Activated T-cell treated with anti-CD3 and anti-CD28 coated beads for 48 hours (primary cell): ENCODE data around the gene PLPP1.

Experiments
- DNase-seq: peaks from one replicate; pipeline ENCODE4 v3.0.0-alpha.2; 2020; ENCODE audit warnings: low read depth

PLPP1 gene

GRCh38 chr5:55446640-55447351, 88.0 kb downstream of the PLPP1 start:
- no peak for DNase-seq

- DNase-seq, result no peak
Observed at GRCh38 chr5:55445791-55446190, 89.0 kb downstream of the PLPP1 start.

GRCh38 chr5:55441954-55442353, 92.8 kb downstream of the PLPP1 start:
- DNase-seq, result no peak

DNA sequence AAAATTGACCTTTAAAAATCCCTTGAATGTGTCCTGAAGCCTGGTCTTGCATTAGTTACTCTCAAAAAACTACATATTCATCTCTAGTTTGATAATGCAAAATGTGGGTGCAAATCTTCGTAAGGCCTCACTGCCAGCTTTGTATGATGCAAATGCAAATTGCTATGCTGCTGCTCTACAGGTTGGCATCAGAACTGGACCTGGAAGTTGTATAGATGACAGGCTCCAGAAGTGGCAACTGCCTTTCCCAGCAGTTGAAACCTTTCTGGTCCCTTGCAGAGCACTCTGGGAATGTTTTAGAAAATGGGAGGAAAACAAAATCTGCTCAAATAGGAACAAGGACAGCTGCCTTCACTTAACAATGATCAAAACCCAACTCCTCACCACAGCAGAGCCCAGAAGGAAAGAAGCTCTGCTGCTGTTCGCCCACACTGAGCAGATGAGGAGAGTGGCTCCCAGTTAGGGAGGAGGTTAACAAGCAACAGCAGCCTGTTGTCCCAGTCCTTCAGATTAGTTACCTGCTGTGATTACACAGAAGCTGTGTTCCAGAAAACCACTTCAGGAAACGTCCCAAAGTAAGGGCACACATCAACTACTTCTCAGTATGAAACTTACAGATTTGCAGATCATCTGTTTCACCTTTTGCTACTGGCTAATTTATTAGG, 93.5 kb downstream of the PLPP1 start:
- no peak for DNase-seq

DNA sequence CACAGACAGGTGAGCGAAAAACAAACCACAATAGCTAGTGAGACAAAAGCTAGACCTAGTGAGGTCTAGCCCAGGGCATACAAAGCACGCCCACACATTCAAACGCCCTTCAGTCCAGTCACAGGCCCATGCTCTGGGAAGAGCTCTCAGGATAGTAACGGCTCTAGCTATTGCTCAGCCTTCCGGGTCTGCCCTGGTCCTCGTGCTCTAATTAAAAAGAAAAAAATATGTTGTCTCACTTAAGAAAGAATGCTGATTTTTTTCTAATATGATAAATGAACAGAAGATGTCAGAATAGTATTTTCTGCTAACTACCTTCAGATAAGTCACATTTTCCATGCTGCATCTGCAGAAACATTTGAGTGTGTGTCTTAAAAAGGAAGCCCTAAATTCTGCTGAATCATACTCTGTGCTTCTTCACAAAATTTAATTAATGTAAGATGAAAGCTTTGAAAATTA, 94.5 kb downstream of the PLPP1 start:
- DNase-seq, result no peak

DNA sequence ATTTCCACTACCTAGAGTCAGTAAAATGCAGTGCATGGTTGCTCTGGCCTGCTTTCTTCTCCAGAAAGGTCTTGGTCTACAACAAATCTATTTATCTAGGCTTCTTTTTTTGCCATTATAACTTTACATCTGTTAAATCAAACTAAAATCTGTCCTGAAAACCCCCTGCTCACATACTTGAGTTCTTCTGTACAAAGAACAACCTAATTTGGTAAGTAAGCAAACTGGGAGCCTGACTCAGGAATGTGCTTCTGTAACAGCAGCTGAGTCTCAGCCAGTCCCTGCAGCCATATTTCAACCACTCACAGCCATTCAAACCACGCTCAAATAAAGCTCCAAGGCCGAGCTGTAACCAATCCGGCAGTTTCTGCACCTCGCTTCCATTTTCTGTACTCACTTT, 95.8 kb downstream of the PLPP1 start:
- DNase-seq, result no peak

GRCh38 chr5:55437859-55438206, 96.9 kb downstream of the PLPP1 start:
- no peak for DNase-seq

GRCh38 chr5:55437452-55437851, 97.3 kb downstream of the PLPP1 start:
- DNase-seq, result no peak

DNA sequence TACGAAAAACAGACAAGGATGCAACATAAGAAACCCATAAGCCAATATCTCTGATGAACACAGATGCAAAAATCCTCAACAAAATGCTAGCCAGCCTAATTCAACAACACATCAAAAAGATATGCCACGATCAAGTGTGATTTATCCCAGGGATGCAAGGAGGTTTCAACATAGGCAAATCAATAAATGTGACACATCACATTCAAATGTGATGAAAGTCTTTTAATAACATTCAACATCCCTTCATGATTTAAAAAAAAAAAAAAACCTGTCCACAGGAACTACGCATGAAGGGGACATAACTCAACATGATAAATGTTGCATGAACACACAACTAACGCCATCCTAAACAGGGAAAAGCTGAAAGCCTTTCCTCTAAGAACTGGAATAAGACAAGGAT, 102.2 kb downstream of the PLPP1 start:
- no peak for DNase-seq

DNA sequence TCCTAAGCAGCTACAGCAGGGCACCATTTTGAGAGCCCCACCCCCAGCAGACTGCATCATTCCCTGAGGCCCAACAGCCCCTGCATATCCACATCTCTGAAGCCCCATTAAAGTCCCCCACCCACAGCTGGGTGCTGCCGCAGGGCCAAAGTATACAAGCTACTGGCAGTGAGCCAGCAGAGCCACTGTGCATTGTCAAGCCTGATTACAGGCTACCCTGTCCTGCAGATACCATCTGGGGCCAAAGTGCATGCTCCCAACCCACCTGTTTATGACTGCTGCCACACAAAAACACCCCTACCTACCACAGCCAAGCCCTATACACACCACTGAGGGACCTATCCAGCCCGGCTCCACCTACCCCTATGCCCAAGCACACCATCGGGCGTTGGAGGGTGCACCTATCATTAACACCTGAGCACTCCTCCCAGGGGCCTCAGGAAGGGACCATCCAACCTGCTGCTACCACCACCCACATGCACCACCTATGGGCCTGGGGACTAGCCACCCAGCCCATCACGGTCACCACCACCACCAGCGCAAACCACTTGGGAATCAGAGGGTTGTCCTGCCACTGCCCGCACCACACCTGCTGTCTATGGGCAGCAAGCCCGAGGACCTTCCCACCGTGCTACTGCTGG, 105.0 kb downstream of the PLPP1 start:
- DNase-seq, result no peak

GRCh38 chr5:55429221-55429612, 105.5 kb downstream of the PLPP1 start:
- no peak for DNase-seq

DNA sequence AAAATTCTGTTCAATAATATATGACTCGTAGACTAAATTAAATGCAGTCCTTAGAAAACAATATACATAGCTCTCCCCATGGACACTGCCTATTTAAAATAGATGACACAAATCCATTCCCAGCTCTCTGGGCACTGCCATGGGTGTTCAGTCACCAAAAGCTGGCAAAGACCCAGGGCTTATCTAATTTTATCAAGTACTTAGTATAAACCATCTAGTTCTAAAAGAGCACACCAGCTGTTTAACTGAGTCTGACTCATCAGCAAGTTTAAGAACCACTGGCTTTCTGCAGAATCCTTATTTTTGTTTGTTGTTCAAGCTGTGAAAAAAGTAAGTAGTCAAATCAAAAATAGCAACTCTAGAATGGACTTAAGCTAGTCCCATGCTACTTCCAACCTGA, 107.6 kb downstream of the PLPP1 start:
- DNase-seq, result no peak

DNA sequence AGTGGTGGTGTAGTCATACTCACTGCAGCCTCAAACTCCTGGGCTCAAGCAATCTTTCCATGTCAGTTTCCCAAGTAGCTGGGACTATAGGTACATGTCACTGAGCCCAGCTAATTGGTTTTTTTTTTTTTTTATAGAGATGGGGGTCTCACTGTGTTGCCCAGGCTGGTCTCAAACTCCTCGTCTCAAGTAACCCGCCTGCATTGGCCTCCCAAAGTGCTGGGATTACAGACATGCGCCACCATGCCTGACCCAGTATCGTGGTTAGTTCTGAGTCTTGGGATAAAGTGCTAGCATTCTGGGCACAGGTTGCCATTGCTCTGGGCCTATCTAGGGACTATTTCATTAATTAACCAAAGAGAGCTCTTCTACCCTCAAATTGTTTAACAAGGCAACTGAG, 108.3 kb downstream of the PLPP1 start:
- DNase-seq, result no peak

DNA sequence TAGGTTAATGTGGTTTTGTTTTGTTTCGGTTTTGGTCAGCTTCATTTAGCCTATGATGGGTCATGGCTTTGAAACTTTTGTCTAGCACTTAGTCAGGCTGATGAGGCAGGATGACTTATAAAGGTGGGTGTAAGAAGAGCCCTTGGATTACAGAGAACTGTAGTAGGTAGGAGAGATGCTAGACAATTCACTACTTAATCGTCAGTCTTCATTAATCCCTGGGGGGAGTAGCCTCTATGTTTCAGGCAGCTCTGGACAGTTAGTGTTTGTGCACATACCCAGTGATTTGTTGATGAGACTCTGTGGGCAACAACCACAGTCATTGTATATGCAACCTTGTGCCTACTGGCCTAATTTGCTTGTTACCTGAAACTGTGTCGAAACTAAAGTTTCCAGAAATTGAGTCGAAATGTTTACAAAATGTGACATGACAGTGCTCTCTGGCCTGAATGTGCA, 113.7 kb downstream of the PLPP1 start:
- DNase-seq, result no peak

DNA sequence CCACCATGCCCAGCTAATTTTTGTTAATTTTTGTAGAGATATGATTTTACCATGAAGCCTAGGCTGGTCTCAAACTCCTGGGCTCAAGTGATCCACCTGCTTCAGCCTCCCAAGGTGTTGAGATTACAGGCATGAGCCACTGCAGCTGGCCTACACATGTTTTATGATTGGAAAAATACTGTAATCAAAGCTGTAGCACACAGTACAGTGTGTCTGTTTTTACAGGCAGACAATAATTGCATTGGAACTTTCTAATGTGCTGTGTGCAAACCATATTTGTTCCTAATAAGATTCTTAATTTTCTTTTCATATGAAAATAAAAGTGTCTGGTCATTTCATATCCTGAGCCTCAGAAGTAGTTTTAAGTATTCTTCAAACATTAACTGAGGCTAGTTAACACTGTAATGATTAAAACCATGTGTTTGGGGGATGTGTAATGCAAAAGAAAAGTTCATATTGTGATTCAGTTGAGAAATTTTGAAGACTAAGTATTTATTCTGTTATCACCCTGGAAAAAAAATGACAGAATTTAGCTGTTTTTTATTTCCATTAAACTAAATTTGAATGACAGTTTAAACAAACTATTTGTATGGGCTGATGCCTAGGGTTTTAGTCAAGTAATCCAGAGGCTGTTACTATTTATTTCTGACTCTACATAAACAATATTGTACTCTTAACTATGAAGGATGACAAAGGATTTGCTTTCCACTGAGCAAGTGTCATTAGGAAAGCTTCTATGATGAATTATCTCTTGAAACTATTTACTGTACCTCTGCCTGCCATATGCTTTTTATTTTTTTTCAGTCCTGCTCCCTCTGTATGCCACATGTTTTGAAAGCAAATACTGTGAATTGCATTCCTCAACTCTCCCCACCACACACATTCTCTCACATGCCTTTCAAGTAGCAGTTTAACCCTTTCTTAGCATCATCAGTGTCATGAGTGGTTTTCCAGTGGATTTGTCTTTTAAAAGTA, 115.5 kb downstream of the PLPP1 start:
- DNase-seq, result no peak

DNA sequence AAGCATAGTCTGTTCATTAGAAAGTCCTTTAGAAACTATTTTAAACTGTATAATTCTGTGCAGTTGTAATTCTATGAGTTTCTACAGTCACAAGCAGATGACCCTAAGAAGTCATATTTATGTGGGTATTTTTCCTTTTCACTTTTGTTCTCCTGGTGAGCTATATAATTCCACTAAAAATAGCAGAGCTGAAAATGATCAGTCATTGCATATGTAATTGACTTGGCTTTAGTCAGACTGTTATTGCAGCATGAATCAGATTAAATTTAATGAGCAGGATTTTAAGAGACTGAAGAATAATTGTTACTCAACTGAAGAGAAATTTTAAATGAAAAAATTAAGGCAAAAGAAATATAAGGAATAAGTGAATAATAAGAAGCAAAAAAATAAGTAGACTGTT, 118.5 kb downstream of the PLPP1 start:
- DNase-seq, result no peak

DNA sequence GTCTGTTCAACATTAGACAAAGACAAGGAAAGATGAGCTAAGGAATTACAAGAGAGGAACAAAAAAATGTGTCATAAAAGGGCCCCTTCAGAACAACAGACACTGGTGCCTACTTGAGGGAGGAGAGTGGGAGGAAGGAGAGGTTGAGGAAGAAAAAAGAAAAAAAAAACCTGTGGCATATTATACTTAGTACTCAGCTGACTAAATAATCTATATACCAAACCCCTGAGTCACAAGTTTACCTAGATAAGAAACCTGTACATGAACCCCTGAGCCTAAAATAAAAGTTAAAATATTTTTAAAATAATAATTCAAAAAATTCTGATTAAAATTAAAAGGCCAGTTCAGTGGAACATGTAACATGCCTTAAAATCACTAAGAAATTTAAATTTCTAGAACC, 119.7 kb downstream of the PLPP1 start:
- no peak for DNase-seq

- DNase-seq, result no peak
Observed at GRCh38 chr5:55413644-55414043, 121.1 kb downstream of the PLPP1 start.

- no peak for DNase-seq
Observed at GRCh38 chr5:55411876-55412275, 122.9 kb downstream of the PLPP1 start.

DNA sequence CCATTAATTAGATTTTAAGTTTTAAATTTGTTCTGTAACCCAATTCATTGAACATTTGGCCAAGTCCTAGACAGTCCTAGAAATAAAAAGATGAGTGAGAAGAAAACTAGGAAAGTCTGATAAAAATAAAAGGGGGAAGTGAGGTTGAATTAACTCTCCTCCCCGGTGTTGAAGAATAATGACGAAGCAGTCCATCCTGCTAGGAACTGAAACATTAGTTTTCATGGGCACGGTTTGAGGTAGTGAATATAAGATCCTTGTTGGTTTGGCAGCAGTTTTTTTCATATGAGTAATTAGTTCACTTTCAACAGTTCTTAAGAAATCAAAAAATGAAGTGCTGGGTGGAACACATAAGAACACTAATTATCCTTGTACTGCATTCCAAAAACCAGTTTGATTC, 123.9 kb downstream of the PLPP1 start:
- DNase-seq, result no peak

- no peak for DNase-seq
Observed at GRCh38 chr5:55409775-55410174, 125.0 kb downstream of the PLPP1 start.

GRCh38 chr5:55407984-55408383, 126.8 kb downstream of the PLPP1 start:
- DNase-seq, result no peak
